GM12872 (cell line): Measurements from ENCODE around the gene PAPPA.

Experiments used
- CTCF ChIP-seq: IDR thresholded peaks from 3 replicates; pipeline ENCODE4 v1.5.1; 2011; ENCODE audit warnings: low read depth, mild to moderate bottlenecking, low read length, moderate library complexity; ENCODE audit not compliant: insufficient read depth

Gene PAPPA

GRCh38 chr9:116447934-116448333, 294.3 kb downstream of the PAPPA start:
- TF ChIP-seq CTCF = no peak

DNA sequence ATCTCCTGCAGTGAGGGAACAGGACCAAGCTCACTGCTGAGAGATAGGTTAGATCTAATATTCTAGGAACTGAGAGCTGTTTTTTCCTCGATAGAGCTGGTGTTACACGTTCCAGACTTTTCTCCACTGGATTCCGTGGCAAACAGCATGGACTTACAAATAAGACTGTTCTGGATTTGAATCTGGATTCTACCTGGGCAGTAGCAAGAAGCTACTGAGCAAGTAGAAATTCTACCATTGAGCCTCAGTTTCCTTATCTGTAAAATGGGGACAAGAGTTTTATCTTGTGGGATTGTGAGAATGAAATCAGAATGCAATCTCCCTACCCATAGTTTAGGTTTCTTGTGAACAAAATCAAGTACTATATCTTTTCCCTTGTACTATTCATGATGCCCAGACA, 294.8 kb downstream of the PAPPA start:
- TF ChIP-seq CTCF = no peak

- no peak for TF ChIP-seq CTCF
These were observed 296.4 kb downstream of the PAPPA start for GRCh38 chr9:116449949-116450348.

GRCh38 chr9:116450378-116451139, 297.0 kb downstream of the PAPPA start:
- no peak for TF ChIP-seq CTCF

- no peak for TF ChIP-seq CTCF
These were observed 298.0 kb downstream of the PAPPA start for GRCh38 chr9:116451500-116452115.
